Adrenal gland (tissue), 12 donors: ENCODE data around the gene MNAT1. TPM values are rescaled to one million over a fixed set of nuclear protein-coding genes. Genes with fewer than 3 reads are reported as not detected.

ENCODE experiments used
- DNase-seq, 7 donors: peaks; one replicate each; pipeline ENCODE4 v3.0.0-alpha.2; 2019 to 2020
- H3K27ac ChIP-seq, 5 donors: fragments of 200-600 bp; sonication (generic) in 4 of 5; 1 replicate in 3 of 5; 2 replicates in 2 of 5; pipeline versions ENCODE4 v1.5.1 to v1.8.0; 2016 to 2020; ENCODE audit warnings: mild to moderate bottlenecking in 1 of 5
- H3K27me3 ChIP-seq: fragments of 200-600 bp; 2 replicates; pipeline ENCODE4 v1.8.0; 2021
- H3K36me3 ChIP-seq, 2 donors: fragments of 200-600 bp; replicated peaks in 1 of 2; 1 replicate in 1 of 2; 2 replicates in 1 of 2; pipeline versions ENCODE4 v1.5.1 to v1.8.0; 2018 to 2022
- H3K4me1 ChIP-seq, 2 donors: fragments of 200-600 bp; replicated peaks in 1 of 2; 1 replicate in 1 of 2; 2 replicates in 1 of 2; pipeline versions ENCODE4 v1.5.1 to v1.8.0; 2018 to 2021
- H3K4me3 ChIP-seq, 4 donors: fragments of 200-600 bp; sonication (generic) in 3 of 4; one replicate each; pipeline ENCODE4 v1.5.1; 2016 to 2018
- H3K9me3 ChIP-seq, 3 donors: fragments of 200-600 bp; sonication (generic) in 1 of 3; replicated peaks in 1 of 3; 1 replicate in 2 of 3; 2 replicates in 1 of 3; pipeline versions ENCODE4 v1.5.1 to v1.8.0; 2016 to 2021
- CTCF ChIP-seq, 6 experiments: fragments of 450-650 bp in 4 of 6; fragments of 200-600 bp in 2 of 6; sonication (generic) in 1 of 6; IDR thresholded peaks; 1 replicate in 5 of 6; 2 replicates in 1 of 6; pipeline versions ENCODE4 v1.5.1 to v1.8.0; 2016 to 2021; ENCODE audit warnings: antibody characterized with exemption in 6 of 6, mild to moderate bottlenecking in 2 of 6, moderate library complexity in 1 of 6
- POLR2A ChIP-seq, 2 donors: fragments of 450-650 bp; IDR thresholded peaks; one replicate each; pipeline ENCODE4 v1.6.1; 2017; ENCODE audit warnings: antibody characterized with exemption in 2 of 2, mild to moderate bottlenecking in 2 of 2, moderate library complexity in 1 of 2
- WGBS, 4 donors: extraction: QIAGEN DNeasy Blood & Tissue Kit in 2 of 4; methylation state at CpG; one replicate each; pipeline versions ENCODE4 v1.1.5 to v1.1.7; 2013 to 2017; 5-methylcytosine and 5-hydroxymethylcytosine counted together
- intact Hi-C, 2 donors: fragments of 100-400 bp; cut with DNase I; formaldehyde crosslinking; loops; one replicate each; pipeline versions ENCODE4 v1.14.1 to v1.15.0; 2022 to 2023
- polyA plus RNA-seq, 3 donors: library from polyadenylated mRNA; stranded (reverse); fragments of 200-250 nt in 2 of 3; fragments of 350-450 nt in 1 of 3; fragmentation: Illumina TruSeq in 1 of 3; extraction: RNeasy Lipid Tissue Mini Kit (QIAGEN cat#74804) in 1 of 3; gene quantifications; one replicate each; pipeline ENCODE4 v1.2.3, GENCODE V29; 2013 to 2014
- total RNA-seq, 9 donors: library from RNA; depleted of rRNA in 4 of 9; stranded (reverse); fragments of >200 nt in 4 of 9; fragments of 120-200 nt in 1 of 9; fragmentation: NEBNext Ultra II Directional in 1 of 9; extraction: Animal tissue kit (Norgen Biotek cat#: 25700) in 1 of 9; gene quantifications; one replicate each; pipeline versions ENCODE4 v1.1.0 to v1.2.4, GENCODE V29; 2013 to 2023
- donor health status: healthy with polysubstance abuse.
- donor health status: Bipolar disorder and iron deficiency.
- donor health status: DM: yes; HTN: yes; CAD: no.
- donor health status: DM: no; HTN: no; CAD: no.
- donor health status: DM: no; HTN: no; CAD: no.
- donor health status: DM: yes; HTN: yes; CAD: no.

Gene MNAT1
- total and polyA plus RNA-seq, 12 donors = 11.7 to 69.2 (median 29.0) TPM

DNA sequence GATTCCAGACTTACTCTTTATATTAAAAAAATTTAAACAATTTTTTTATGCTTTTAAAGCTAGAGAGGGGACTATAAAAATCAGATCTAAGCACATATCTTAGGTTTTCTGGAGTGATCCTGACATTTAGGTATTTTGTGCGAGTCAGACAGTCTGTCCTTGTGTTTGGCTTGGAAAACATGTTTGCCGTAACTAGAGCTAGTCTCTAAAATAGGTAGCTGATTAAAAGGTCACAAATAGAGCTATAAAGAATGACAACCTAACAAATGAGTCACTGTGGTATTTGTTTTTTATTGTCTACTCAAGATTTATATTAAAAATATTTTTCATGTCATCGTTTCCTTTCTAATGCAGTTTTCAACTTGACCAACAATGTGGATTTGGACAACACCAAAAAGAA, 73.4 kb downstream of the MNAT1 start:
- WGBS, 4 donors = 43 to 62% (median 48%) methylated on average over 3 of the region's 3 CpGs
- Histone ChIP-seq H3K4me3 (no peak overlapping the region), H3K36me3 (no peaks in the 10 kb centered on the region), H3K4me1 (no peaks in the 10 kb centered on the region), H3K27ac (no peak overlapping the region), H3K27me3 (no peaks in the 10 kb centered on the region), H3K9me3 (no peaks in the 10 kb centered on the region)
- TF ChIP-seq POLR2A (IDR thresholded peaks at IDR 0.05) (no peak), CTCF (IDR thresholded peaks at IDR 0.05) (no peak)
- DNase-seq = no peak
- intact Hi-C loops = no loop called here

DNA sequence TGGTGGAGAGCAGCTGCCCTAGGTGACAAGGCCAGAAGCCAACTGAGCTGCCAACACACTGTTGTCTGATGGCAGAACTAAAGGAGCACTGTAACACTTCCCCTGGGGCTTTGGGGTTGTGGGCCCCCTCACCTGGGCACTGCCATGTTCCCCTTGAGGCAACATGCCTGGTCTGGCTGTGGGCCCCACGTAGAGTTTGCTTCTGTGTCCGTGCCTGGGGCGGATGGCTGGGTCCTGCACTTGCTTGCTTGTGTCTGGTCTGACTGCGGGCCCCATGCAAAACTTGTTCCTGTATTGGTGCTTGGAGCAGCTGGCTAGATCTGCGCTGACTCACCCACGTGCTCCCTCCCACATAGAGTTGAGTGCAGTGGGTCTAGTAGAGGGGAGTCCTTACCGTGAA, 78.4 kb downstream of the MNAT1 start:
- DNase-seq = no peak
- TF ChIP-seq CTCF (IDR thresholded peaks at IDR 0.05) = no peak

GRCh38 chr14:60815371-60815770, 80.8 kb downstream of the MNAT1 start:
- WGBS, 4 donors = 97 to 100% (median 97%) methylated on average over 4 of the region's 4 CpGs
- Histone ChIP-seq H3K9me3 (no peaks in the 10 kb centered on the region), H3K4me3 (no peak overlapping the region), H3K27ac (no peak overlapping the region), H3K27me3 (no peaks in the 10 kb centered on the region), H3K36me3 (no peaks in the 10 kb centered on the region), H3K4me1 (no peaks in the 10 kb centered on the region)
- TF ChIP-seq POLR2A (IDR thresholded peaks at IDR 0.05) = no peak
- no peak for TF ChIP-seq CTCF (IDR thresholded peaks at IDR 0.05)
- intact Hi-C loops = no loop called here
- no peak for DNase-seq

More for the DNA sequence above, 78.4 kb downstream of the MNAT1 start:
- H3K27ac ChIP-seq = no peak overlapping the region
- H3K9me3 ChIP-seq = no peaks in the 10 kb centered on the region
- no peak overlapping the region for H3K4me3 ChIP-seq
- H3K27me3 ChIP-seq = no peaks in the 10 kb centered on the region
- no peaks in the 10 kb centered on the region for H3K4me1 ChIP-seq
- H3K36me3 ChIP-seq = no peaks in the 10 kb centered on the region
- WGBS, 4 donors = 95 to 100% (median 99%) methylated on average over 2 to 7 of the region's 7 CpGs
- intact Hi-C loops = no loop called here

- Histone ChIP-seq H3K9me3 (no peaks in the 10 kb centered on the region), H3K36me3 (no peaks in the 10 kb centered on the region), H3K4me3 (no peak overlapping the region), H3K27me3 (no peaks in the 10 kb centered on the region), H3K27ac (no peak overlapping the region), H3K4me1 (no peaks in the 10 kb centered on the region)
- DNase-seq = no peak
- intact Hi-C loops = no loop called here
- TF ChIP-seq POLR2A (IDR thresholded peaks at IDR 0.05) = no peak
- TF ChIP-seq CTCF (IDR thresholded peaks at IDR 0.05) = no peak
- 98 to 100% (median 99%) methylated on average over 1 of the region's 1 CpG for WGBS, 4 donors
These were observed 82.6 kb downstream of the MNAT1 start for GRCh38 chr14:60817113-60817512.
